ENCODE results near the gene MT1F.
A peak's percentile ranks its signal among the peaks of the same experiment; 100 is the strongest.
"Not testable (repeated sequence)": the region's sequence is repeated elsewhere in the genome, so short reads cannot be mapped to it uniquely, and the experiment has no call there.

Gene MT1F

DNA sequence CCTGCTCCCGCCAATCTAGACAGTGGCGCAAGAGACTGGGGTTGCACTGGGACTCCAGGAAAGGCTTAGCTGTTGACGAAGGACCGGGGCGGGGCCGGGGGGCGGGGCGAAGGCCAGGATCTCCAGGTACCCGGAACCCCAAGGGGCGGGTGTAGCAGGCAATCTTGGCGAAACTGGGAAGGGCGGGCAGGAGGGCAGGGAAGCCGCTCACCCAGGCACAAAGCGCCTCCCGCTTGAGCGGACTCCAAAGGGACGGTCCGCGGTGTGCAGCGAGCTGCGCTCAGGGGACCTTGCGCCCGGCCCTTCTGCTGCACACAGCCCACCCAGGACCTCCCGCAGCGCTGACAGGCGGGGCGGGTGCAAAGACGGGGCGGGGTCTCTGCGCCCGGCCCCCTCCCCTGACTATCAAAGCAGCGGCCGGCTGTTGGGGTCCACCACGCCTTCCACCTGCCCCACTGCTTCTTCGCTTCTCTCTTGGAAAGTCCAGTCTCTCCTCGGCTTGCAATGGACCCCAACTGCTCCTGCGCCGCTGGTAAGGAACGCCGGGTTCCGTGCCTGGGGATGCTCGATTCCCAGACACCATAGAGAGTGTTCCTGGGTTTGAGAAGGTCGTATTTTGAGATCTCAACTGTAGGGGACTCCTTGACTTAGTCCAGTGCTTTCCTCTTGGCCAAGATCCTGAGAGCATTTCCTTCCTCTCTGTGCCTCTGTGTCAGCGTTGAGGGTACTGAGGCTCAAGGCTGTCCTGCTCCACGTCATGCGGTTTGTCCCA, at the start of gene MT1F:
TSS of gene MT1F (plus strand) at position 405 of the 772 bp plus-strand sequence. CDS start at position 505, 100 bp downstream.
- no peak for DNase-seq

DNA sequence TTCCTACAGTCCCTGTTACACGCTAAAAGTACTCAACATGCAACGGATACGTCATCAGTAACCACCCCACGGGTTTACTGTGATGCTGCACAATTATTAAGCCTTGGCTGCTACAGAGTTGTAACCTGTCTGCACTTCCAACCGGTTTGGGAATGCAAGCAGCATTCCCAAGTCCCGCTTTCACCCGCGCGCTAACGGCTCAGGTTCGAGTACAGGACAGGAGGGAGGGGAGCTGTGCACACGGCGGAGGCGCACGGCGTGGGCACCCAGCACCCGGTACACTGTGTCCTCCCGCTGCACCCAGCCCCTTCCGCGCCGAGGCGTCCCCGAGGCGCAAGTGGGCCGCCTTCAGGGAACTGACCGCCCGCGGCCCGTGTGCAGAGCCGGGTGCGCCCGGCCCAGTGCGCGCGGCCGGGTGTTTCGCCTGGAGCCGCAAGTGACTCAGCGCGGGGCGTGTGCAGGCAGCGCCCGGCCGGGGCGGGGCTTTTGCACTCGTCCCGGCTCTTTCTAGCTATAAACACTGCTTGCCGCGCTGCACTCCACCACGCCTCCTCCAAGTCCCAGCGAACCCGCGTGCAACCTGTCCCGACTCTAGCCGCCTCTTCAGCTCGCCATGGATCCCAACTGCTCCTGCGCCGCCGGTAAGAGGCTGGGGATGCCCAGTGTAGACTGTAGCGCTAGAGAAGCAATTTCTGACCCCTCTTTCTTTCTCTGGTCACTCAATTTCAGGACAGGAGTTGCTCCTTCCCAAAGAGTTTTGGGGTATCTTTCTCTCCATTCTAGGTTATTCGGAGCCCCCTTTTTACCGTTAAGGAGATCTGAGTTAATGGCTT, 49.5 kb upstream of the MT1F start, which contains the start of gene MT2A:
TSS of gene MT2A (plus strand) at position 542 of the 833 bp plus-strand sequence. CDS start at position 614, 72 bp downstream.
- peak; percentile 92 to 96 for DNase-seq

DNA sequence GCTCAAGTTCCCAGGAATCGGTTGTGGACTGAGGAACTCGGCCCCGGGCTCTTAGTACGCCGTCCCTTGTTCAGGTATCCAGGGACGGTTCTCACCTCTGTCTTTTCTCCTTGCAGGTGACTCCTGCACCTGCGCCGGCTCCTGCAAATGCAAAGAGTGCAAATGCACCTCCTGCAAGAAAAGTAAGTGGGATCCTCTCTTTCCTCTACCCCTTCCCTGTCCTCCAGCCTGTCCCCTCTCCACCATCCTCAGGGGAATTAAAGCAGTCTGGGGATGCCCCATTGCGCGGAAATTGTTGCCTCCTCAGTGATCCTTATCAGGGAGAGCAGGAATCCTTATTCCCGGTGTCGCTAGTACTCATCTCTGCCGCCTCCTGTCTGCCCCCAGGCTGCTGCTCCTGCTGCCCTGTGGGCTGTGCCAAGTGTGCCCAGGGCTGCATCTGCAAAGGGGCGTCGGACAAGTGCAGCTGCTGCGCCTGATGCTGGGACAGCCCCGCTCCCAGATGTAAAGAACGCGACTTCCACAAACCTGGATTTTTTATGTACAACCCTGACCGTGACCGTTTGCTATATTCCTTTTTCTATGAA, 48.8 kb upstream of the MT1F start:
- DNase-seq = peak; percentile 8 to 13

DNA sequence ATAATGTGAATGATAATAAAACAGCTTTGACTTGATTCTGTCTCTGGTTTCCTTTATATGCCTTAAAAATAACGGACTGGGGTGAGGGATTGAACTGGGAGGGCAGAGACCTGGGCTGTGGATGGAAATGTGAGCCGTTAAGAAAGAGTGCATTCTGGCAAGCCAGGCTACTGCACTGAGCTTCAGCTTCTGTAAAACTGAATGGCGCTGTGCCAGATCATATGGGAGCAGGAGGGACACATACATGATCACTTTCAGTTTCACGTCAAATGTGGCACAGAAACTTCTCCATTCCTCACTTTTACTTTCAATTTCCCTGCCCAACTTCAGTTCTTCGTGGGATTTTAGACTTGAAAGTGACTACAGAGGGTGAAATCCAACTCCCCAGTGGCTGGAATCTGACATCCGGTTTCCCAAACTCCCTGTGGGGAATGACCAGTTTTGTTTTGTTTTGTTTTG, 48.3 kb upstream of the MT1F start:
- peak; percentile 25 to 27 for DNase-seq

DNA sequence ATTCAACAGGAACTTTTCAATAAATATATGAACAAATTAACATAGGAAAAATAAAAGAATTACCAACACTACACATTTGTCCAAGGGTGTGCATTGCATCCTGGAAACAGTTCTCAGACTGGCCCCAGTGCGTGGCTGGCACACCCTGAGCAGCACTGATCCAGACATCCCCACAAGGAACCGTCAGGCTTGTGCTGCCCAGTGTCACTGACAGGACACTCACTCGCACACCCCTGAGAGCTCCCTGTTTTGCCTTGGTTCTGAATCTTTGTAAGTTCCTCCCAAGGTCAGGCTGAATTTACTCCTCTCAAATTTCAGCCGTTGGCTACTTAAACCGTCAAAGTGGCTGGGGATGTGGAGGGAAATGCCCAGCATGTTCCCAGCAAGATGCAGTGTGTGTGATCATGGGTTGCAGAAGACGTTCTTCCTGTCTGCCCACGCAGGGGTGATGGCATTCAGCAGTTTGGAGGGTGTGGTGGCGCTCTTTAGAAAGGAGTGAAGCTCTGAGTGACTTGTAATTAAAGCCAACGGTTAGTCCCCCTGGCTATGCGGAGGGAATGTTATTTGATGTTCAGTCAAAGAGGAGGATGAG, 47.6 kb upstream of the MT1F start:
- DNase-seq = no peak

DNA sequence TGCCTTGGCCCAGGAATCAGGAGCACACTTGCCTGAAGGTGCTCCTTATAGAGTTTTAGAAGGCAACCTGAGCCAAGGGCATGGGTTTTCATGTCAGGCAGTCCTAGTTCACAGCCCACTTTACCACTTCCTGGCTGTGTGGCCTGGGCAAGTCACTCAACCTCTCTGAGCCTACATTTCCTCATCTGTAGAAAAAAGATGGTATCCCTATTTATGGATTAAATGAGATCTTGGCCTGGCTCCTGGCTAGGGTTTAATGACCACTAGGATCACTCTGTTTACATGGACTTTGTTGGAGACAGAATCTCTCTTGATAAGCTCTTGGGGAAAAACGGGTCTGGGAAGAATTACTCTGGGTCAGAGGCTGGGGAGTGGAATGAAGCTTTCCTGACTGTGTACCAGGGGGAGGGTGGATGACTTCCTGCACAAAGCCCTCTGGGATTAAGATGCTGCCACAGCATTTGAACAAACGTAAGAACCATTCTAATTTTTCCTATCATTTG, 47.1 kb upstream of the MT1F start:
- DNase-seq = no peak

DNA sequence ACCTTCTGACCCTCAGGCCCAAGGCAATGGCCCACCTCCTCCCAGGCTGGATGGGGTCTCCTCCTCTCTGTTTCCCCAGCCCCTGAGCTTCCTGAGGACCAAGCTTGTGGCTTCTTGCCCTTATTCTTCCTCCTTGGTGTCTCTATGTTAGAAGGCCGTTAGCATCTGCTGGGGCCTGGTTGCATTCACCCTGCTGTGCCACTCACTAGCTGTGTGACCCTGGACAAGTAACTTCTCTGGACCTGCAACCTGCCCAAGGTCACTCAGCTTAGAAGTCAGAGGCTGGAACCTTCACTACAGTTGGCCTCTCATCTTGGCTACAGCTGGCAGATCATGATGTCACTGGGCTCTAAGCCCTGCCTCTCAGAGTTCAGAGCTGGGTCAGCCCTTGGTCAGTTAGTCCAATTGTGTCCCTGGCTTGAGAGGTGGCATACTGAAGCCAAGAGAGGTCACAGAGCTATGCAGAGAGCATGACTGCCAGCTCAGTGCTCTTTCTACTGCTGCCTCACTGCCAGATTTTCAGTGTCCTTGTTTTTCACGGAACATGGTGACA, 46.4 kb upstream of the MT1F start:
- DNase-seq = no peak

DNA sequence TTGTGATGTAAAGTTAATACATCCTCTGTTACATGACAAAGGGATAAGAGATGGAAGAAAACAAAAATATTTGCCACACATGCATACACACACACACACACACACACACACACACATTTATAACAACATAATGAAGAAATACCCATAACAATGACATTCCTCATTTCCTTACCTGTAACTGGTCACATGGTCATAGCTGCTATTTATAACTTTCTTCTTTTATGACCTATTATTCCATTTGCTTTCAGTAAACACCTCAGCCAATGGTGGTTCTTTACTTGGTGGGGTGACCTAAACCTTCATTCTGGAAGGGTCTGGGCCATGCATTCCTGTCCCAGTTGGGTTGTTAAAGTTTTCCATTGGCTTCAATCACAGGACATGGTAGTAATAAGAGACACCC, 44.1 kb upstream of the MT1F start:
- no peak for DNase-seq

DNA sequence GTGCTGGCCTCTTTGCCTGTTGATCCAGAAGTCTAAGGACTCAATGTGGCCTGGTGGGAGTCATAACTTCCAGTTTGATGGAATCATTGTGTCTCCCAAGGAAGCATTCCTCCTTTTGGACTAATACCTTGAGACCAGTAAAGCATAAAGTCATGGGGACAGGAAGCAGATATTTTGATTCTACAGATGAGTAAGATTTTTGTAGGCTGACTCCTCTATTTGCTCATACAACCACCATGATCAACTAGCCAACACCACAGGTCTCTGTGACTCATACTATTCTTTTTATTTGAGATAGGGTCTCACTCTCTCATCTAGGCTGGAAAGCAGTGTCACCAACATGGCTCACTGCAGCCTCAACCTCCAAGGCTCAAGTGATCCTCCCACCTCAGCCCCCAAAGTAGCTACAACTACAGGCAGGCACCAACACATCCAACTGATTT, 43.2 kb upstream of the MT1F start:
- no peak for DNase-seq

DNA sequence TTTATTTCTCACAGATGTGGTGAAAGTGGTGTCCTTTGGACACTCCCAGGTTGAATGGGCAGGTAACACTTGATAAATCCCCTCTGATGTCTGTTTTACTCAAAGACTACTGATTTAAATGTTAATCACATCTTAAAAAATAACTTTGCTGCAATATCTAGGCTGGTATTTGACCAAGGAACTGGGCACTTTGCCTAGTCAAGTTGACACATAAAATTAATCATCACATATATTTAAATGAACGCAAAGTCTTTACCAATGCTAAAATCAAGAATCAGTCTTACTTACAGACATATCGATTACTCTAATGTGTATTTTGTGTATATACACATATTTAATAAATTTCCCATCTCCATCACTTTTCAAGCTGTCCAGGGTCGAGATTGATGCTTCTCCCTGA, 42.4 kb upstream of the MT1F start:
- DNase-seq = no peak

DNA sequence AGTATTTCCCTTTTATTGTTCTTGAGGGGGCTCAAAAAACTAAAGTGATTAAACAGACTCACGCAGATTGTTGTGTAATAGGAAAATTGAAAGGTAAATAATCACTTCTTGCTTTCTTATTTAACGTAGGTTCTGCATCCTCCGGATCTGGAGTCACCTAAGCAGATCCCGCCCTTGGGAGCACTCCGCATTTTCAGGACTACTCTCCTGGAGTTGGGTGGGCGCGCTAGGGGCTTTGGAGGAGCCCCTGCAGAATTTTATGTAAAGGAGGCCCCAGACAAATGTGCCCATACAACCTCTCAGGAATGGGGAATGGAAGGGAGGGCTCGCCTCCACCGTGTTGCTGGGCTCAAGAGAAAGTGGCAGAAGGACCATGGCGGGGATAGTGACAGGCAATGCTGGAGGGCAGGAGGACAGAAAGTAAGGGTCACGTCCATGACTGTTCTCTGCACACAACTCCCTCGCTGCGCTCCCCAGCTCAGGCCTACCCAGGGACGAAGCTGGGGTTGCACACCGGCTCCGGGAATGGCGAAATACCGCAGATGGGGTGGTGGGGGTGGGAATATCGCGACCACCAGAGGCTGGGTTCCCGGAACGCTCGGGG, 41.0 kb upstream of the MT1F start:
- no peak for DNase-seq

DNA sequence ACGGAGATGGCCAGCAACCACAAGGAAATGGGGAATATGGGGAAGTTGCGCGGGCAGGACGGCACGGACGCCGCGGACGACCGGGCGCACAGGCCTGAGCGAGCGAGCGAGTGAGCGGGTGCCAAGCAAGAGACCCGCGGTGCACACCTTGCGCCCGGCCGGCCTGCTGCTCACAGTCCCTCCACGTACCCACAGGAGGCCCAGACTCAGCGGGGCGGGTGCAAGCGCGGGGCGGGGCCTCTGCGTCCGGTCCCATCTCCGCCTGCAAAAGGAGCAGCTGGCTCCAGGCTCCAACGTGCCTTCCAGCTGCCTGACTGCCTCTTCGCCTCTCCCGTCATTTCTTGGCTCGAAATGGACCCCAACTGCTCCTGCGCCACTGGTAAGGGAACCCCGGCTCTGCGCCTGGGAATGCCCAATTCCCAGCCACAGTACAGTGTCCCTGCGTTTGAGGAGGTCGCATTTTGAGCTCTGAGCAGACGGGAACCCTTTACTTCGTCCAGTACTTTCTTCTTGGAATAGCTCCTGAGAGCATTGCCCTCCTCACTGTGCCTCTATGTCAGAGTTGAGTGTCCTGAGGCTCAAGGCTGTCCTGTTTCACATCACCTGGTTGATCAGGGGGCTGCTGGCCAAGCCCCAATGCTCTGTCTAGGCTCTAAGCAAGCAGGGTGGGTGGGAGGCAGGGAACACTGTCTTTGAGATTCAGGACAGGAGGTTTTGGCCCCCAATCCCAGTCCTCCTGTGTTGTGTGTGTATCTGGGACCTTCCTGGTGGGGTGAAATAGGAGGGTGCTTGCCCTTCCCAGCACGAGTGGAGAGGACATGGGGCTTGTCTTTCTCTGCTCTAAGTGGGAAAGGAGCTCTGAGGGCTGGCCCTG, 40.3 kb upstream of the MT1F start:
- no peak for DNase-seq

DNA sequence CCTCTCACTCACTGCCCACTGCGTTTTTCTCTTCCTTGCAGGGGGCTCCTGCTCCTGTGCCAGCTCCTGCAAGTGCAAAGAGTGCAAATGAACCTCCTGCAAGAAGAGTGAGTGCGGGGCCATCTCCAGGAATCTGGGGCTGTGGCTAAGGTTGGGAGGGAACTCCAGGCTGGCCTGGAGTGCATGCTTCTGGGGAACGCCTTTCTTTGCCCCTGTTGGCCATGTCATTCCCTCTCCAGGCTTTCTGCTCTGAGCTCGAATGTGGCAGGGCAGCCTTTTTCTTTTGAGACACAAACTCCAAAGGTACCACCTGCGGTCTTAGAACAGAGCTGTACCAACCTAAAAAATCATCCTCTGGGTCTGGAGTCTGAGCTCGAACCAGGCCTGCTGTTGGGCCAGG, 39.6 kb upstream of the MT1F start:
- no peak for DNase-seq

DNA sequence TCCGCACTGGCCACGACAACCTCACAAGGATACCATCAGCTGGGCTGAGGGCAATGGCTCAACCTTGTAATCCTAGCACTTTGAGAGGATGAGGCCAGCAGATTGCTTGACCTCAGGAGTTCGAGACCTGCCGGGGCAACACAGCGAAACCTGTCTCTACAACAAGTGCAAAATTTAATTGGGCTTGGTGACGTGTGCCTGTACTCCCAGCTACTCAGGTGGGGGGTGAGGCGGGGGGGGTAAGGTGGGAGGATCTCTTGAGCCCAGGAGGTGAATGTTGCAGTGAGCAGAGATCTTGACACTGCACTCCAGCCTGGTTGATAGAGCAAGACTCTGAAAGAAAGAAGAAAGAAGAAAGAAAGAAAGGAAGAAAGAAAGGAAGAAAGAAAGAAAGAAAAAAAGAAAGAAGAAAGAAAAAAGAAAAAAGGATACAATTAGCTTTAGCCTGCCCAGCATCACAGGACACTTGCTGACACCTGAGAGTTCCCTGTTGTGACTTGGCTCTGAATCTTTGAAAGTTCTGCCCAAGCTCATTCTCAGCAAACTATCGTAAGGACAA, 37.3 kb upstream of the MT1F start:
- DNase-seq = no peak

DNA sequence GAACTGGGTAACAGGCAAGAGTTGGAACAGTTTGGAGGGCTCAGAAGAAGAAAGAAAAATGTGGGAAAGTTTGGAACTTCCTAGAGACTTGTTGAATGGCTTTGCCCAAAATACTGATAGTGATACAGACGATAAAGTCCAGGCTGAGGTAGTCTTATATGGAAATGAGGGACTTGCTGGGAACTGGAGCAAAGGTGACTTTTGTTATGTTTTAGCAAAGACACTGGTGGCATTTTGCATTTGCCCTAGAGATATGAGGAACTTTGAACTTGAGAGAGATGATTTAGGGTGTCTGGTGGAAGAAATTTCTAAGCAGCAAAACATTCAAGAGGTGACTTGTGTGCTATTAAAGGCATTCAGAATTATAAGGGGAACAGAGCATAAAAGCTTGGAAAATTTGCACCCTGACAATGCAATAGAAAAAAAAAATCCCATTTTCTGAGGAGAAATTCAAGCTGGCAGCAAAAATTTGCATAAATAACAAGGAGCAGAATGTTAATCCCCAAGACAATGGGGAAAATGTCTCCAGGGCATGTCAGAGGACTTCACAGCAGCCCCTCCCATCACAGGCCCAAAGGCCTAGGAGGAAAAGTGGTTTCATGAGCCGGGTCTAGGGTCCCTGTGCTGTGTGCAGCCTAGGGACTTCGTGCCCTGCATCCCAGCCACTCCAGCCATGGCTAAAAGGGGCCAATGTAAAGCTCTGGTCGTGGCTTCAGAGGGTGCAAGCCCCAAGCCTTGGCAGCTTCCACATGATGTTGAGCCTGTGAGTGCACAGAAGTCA, 35.9 kb upstream of the MT1F start:
- not testable (repeated sequence) for DNase-seq

DNA sequence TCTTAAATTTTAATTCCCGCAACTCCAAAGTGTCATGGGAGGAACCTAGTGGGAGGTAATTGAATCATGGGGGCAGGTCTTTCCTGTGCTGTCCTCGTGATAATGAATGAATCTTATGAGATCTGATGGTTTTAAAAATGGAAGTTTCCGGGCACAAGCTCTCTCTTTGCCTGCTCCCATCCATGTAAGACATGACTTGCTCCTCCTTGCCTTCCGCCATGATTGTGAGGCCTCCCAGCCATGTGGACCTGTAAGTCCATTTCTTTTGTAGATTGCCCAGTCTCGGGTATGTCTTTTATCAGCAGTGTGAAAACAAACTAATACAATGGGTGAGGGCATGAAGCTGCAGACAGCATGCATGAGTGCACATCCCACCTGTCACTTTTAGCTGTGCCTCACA, 34.6 kb upstream of the MT1F start:
- not testable (repeated sequence) for DNase-seq

DNA sequence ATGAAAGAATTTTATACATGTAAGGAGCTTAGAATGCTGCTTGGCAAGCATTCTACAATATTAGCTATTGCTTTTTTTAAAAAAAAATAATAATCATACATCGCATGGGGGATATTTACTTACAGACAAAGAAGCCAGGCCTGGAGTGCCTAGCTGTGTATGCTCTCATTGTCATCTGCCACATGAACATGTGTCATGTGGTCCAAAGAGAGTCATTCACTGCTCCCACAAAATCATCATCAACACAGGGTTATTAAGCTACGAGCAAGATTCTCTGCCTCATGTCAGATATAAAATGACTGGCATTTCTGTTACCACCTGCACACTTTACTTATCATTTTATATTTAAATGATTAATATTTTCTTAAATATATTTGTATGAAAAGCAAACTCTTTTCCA, 34.1 kb upstream of the MT1F start:
- no peak for DNase-seq

DNA sequence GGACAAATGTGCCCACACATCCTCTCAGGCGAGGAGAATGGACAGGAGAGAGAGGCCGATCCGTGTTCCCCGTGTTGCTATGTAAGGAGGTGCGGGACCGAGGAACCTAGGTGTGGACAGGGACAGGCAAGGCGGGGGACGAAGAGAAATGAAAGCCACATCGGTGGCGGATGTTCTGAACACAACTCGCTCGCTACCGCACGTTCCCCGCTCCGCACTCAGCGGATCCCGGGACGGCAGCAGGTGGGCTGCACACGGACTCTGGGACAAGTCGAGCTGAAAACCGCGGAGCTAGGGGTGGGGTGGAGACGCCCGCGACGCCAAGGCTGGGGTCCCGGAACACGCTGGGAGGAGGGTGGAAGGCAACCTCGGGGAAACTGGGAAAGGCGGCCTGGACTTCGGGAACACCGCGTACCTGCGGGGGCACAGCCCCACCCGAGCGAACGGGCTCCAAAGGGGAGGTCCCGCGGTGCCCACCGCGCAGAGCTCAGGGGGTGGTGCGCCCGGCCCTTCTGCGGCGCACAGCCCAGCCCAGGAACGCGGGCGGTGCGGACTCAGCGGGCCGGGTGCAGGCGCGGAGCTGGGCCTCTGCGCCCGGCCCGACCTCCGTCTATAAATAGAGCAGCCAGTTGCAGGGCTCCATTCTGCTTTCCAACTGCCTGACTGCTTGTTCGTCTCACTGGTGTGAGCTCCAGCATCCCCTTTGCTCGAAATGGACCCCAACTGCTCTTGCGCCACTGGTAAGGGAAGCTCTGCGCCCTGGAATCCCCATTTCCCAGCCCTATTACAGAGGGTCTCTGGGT, 32.4 kb upstream of the MT1F start, which contains the start of gene MT1E:
TSS of gene MT1E (plus strand) at position 642 of the 803 bp plus-strand sequence. CDS start at position 713, 71 bp downstream.
- no peak for DNase-seq

All from SHP77 (cell line).